Mesendoderm (in vitro differentiated cells): ENCODE data around the gene MESD.

Source experiments
- DNase-seq: peaks from one replicate; pipeline ENCODE4 v3.0.0; 2013
- H2AK5ac ChIP-seq: 2 replicates; pipeline ENCODE4 v1.6.1; 2013; ENCODE audit warnings: low read length, inconsistent platforms
- H2BK120ac ChIP-seq: 2 replicates; pipeline ENCODE4 v1.6.1; 2013; ENCODE audit warnings: low read depth, mild to moderate bottlenecking, low read length, moderate library complexity, mixed read lengths
- H2BK15ac ChIP-seq: replicated peaks from 2 replicates; pipeline ENCODE4 v1.6.1; 2013; ENCODE audit warnings: low read depth, mild to moderate bottlenecking, moderate library complexity
- H2BK5ac ChIP-seq: 2 replicates; pipeline ENCODE4 v1.6.1; 2013; ENCODE audit warnings: low read length, inconsistent platforms
- H3K18ac ChIP-seq: 2 replicates; pipeline ENCODE4 v1.6.1; 2013; ENCODE audit warnings: mild to moderate bottlenecking, low read length, mixed read lengths
- H3K23ac ChIP-seq: one replicate; pipeline ENCODE4 v1.6.1; 2013; ENCODE audit warnings: low read length
- H3K27ac ChIP-seq: 2 replicates; pipeline ENCODE4 v1.5.1; 2013; ENCODE audit warnings: low read depth, mild to moderate bottlenecking, inconsistent platforms, low read length, moderate library complexity
- H3K27me3 ChIP-seq: 2 replicates; pipeline ENCODE4 v1.6.1; 2013; ENCODE audit warnings: low read length, control low read depth, mild to moderate bottlenecking, inconsistent platforms; ENCODE audit not compliant: insufficient read depth, poor library complexity
- H3K36me3 ChIP-seq: 2 replicates; pipeline ENCODE4 v1.6.1; 2013; ENCODE audit warnings: low read length, inconsistent platforms; ENCODE audit not compliant: control insufficient read depth, insufficient read depth
- H3K4ac ChIP-seq: one replicate; pipeline ENCODE4 v1.6.1; 2013; ENCODE audit warnings: low read depth, mild to moderate bottlenecking, low read length, moderate library complexity
- H3K4me1 ChIP-seq: 2 replicates; pipeline ENCODE4 v1.6.1; 2013; ENCODE audit warnings: low read depth, low read length, inconsistent platforms; ENCODE audit not compliant: control insufficient read depth
- H3K4me2 ChIP-seq: 2 replicates; pipeline ENCODE4 v1.6.1; 2013; ENCODE audit warnings: low read length
- H3K4me3 ChIP-seq: 2 replicates; pipeline ENCODE4 v1.5.1; 2013; ENCODE audit warnings: mild to moderate bottlenecking, low read length
- H3K56ac ChIP-seq: one replicate; pipeline ENCODE4 v1.6.1; 2013; ENCODE audit warnings: low read length
- H3K79me1 ChIP-seq: 2 replicates; pipeline ENCODE4 v1.6.1; 2013; ENCODE audit warnings: low read length, inconsistent platforms
- H3K79me2 ChIP-seq: 2 replicates; pipeline ENCODE4 v1.6.1; 2013; ENCODE audit warnings: mild to moderate bottlenecking, low read length; ENCODE audit not compliant: control insufficient read depth, insufficient read depth
- H3K9ac ChIP-seq: 2 replicates; pipeline ENCODE4 v1.6.1; 2013; ENCODE audit warnings: low read length, inconsistent platforms
- H4K5ac ChIP-seq: one replicate; pipeline ENCODE4 v1.6.1; 2013; ENCODE audit warnings: low read length
- H4K8ac ChIP-seq: one replicate; pipeline ENCODE4 v1.6.1; 2013; ENCODE audit warnings: low read depth, mild to moderate bottlenecking, control low read depth, low read length, moderate library complexity
- WGBS: extraction: QIAGEN DNeasy Blood & Tissue Kit; methylation state at CpG from one replicate; pipeline ENCODE4 v1.1.7; 2013; ENCODE audit warnings: low lambda C conversion rate, missing lambda C conversion rate; ENCODE audit not compliant: insufficient coverage; ENCODE audit errors: extremely low coverage; 5-methylcytosine and 5-hydroxymethylcytosine counted together

The MESD gene

GRCh38 chr15:80913541-80913940 lies 76.1 kb downstream of the MESD start:
- no peak overlapping the region for H2BK15ac ChIP-seq
- H3K27me3 ChIP-seq = no peaks in the 10 kb centered on the region
- DNase-seq = no peak
- H3K4me1 ChIP-seq = no peaks in the 10 kb centered on the region
- H2BK120ac ChIP-seq = no peak overlapping the region
- no peak overlapping the region for H3K18ac ChIP-seq
- H3K23ac ChIP-seq = no peak overlapping the region
- no peak overlapping the region for H2BK5ac ChIP-seq
- H3K4ac ChIP-seq = no peak overlapping the region
- no peak overlapping the region for H3K56ac ChIP-seq
- no peak overlapping the region for H3K4me2 ChIP-seq
- no peak overlapping the region for H3K27ac ChIP-seq
- WGBS = no CpG with 5 or more reads among the region's 5 CpGs
- H3K36me3 ChIP-seq = no peaks in the 10 kb centered on the region
- H3K9ac ChIP-seq = no peak overlapping the region
- no peaks in the 10 kb centered on the region for H3K79me2 ChIP-seq
- H4K5ac ChIP-seq = no peak overlapping the region
- no peaks in the 10 kb centered on the region for H3K79me1 ChIP-seq
- H3K4me3 ChIP-seq = no peak overlapping the region
- H4K8ac ChIP-seq = no peak overlapping the region
- no peak overlapping the region for H2AK5ac ChIP-seq

GRCh38 chr15:80912673-80913072 lies 76.9 kb downstream of the MESD start:
- H3K4me2 ChIP-seq = no peak overlapping the region
- H3K27ac ChIP-seq = no peak overlapping the region
- H3K9ac ChIP-seq = no peak overlapping the region
- no peak overlapping the region for H4K8ac ChIP-seq
- no peak overlapping the region for H3K18ac ChIP-seq
- H2BK15ac ChIP-seq = no peak overlapping the region
- H3K4me1 ChIP-seq = no peaks in the 10 kb centered on the region
- H3K36me3 ChIP-seq = no peaks in the 10 kb centered on the region
- no peak for DNase-seq
- H2BK120ac ChIP-seq = no peak overlapping the region
- no peak overlapping the region for H3K4me3 ChIP-seq
- H4K5ac ChIP-seq = no peak overlapping the region
- no peaks in the 10 kb centered on the region for H3K79me2 ChIP-seq
- H2AK5ac ChIP-seq = no peak overlapping the region
- H3K23ac ChIP-seq = no peak overlapping the region
- no peak overlapping the region for H3K56ac ChIP-seq
- no peak overlapping the region for H3K4ac ChIP-seq
- no peak overlapping the region for H2BK5ac ChIP-seq
- H3K27me3 ChIP-seq = no peaks in the 10 kb centered on the region
- no CpG with 5 or more reads among the region's 6 CpGs for WGBS
- no peaks in the 10 kb centered on the region for H3K79me1 ChIP-seq

GRCh38 chr15:80911821-80912220 lies 77.8 kb downstream of the MESD start:
- no peak overlapping the region for H2BK120ac ChIP-seq
- no peak overlapping the region for H2BK15ac ChIP-seq

GRCh38 chr15:80906159-80906766 lies 83.4 kb downstream of the MESD start:
- Histone ChIP-seq H3K36me3 (no peaks in the 10 kb centered on the region), H4K5ac (no peak overlapping the region), H3K9ac (no peak overlapping the region), H2BK120ac (no peak overlapping the region), H4K8ac (no peak overlapping the region), H3K4ac (no peak overlapping the region), H3K4me1 (peaks cover 3% of the 10 kb centered on the region), H3K79me2 (no peaks in the 10 kb centered on the region), H3K27ac (no peak overlapping the region), H3K79me1 (no peaks in the 10 kb centered on the region), H3K27me3 (no peaks in the 10 kb centered on the region), H3K23ac (no peak overlapping the region), H2AK5ac (no peak overlapping the region), H2BK5ac (no peak overlapping the region), H3K18ac (no peak overlapping the region), H3K4me3 (no peak overlapping the region), H2BK15ac (no peak overlapping the region), H3K56ac (no peak overlapping the region), H3K4me2 (no peak overlapping the region)
- WGBS = no CpG with 5 or more reads among the region's 11 CpGs
- DNase-seq = no peak

More at GRCh38 chr15:80911821-80912220, 77.8 kb downstream of the MESD start:
- Histone ChIP-seq H3K56ac (no peak overlapping the region), H3K36me3 (no peaks in the 10 kb centered on the region), H4K5ac (no peak overlapping the region), H2BK5ac (no peak overlapping the region), H3K9ac (no peak overlapping the region), H3K27me3 (no peaks in the 10 kb centered on the region), H3K79me2 (no peaks in the 10 kb centered on the region), H3K27ac (no peak overlapping the region), H3K79me1 (no peaks in the 10 kb centered on the region), H3K23ac (no peak overlapping the region), H3K18ac (no peak overlapping the region), H3K4me3 (no peak overlapping the region), H2AK5ac (no peak overlapping the region), H3K4me2 (no peak overlapping the region), H3K4me1 (no peaks in the 10 kb centered on the region), H4K8ac (no peak overlapping the region), H3K4ac (no peak overlapping the region)
- no peak for DNase-seq
- WGBS = no CpG with 5 or more reads among the region's 1 CpG

GRCh38 chr15:80904998-80905397 lies 84.6 kb downstream of the MESD start:
- no peaks in the 10 kb centered on the region for H3K79me2 ChIP-seq
- H4K5ac ChIP-seq = no peak overlapping the region
- H2BK5ac ChIP-seq = no peak overlapping the region
- no peak overlapping the region for H2AK5ac ChIP-seq
- no peak overlapping the region for H3K4me2 ChIP-seq
- H3K9ac ChIP-seq = no peak overlapping the region
- WGBS = no CpG with 5 or more reads among the region's 5 CpGs
- no peaks in the 10 kb centered on the region for H3K36me3 ChIP-seq
- peak; percentile 40 for DNase-seq
- H3K27me3 ChIP-seq = no peaks in the 10 kb centered on the region
- H3K4ac ChIP-seq = no peak overlapping the region
- no peak overlapping the region for H2BK15ac ChIP-seq
- H3K4me1 ChIP-seq = peaks cover 3% of the 10 kb centered on the region
- no peak overlapping the region for H3K56ac ChIP-seq
- H3K27ac ChIP-seq = no peak overlapping the region
- no peak overlapping the region for H3K23ac ChIP-seq
- H4K8ac ChIP-seq = no peak overlapping the region
- H2BK120ac ChIP-seq = no peak overlapping the region
- no peak overlapping the region for H3K18ac ChIP-seq
- H3K79me1 ChIP-seq = no peaks in the 10 kb centered on the region
- H3K4me3 ChIP-seq = no peak overlapping the region

- H3K36me3 ChIP-seq = no peaks in the 10 kb centered on the region
- DNase-seq = no peak
- H4K8ac ChIP-seq = no peak overlapping the region
Measured at GRCh38 chr15:80902298-80902801, 87.3 kb downstream of the MESD start.

More at GRCh38 chr15:80902298-80902801, 87.3 kb downstream of the MESD start:
- no peaks in the 10 kb centered on the region for H3K27me3 ChIP-seq
- H2BK5ac ChIP-seq = no peak overlapping the region
- no CpG with 5 or more reads among the region's 10 CpGs for WGBS
- no peak overlapping the region for H2AK5ac ChIP-seq
- H2BK120ac ChIP-seq = no peak overlapping the region
- H3K4me3 ChIP-seq = no peak overlapping the region
- H3K56ac ChIP-seq = no peak overlapping the region
- H3K23ac ChIP-seq = no peak overlapping the region
- H4K5ac ChIP-seq = no peak overlapping the region
- no peaks in the 10 kb centered on the region for H3K79me1 ChIP-seq
- H3K27ac ChIP-seq = no peak overlapping the region
- no peak overlapping the region for H2BK15ac ChIP-seq
- no peak overlapping the region for H3K9ac ChIP-seq
- H3K18ac ChIP-seq = no peak overlapping the region
- no peak overlapping the region for H3K4ac ChIP-seq
- no peak overlapping the region for H3K4me2 ChIP-seq
- no peaks in the 10 kb centered on the region for H3K79me2 ChIP-seq
- peaks cover 3% of the 10 kb centered on the region for H3K4me1 ChIP-seq
